Right lobe of liver (tissue), 4 donors: ENCODE data around the gene MYT1.

Source experiments
- POLR2A ChIP-seq: fragments of 450-650 bp; IDR thresholded peaks from one replicate; pipeline ENCODE4 v1.6.1; 2017; ENCODE audit warnings: antibody characterized with exemption, mild to moderate bottlenecking
- TF ChIP-seq, protein P1 (sequence below), 4 donors: fragments of 200-600 bp in 3 of 4; fragments of 450-650 bp in 1 of 4; IDR thresholded peaks; one replicate each; pipeline versions ENCODE4 v1.5.1 to v1.8.0; 2016 to 2022; ENCODE audit warnings: antibody characterized with exemption in 4 of 4, mild to moderate bottlenecking in 2 of 4
- donor health status: DM: no; HTN: no; CAD: no.
- donor health status: DM: no; HTN: no; CAD: no.
- donor health status: DM: no; HTN: yes; CAD: no.

DNA sequence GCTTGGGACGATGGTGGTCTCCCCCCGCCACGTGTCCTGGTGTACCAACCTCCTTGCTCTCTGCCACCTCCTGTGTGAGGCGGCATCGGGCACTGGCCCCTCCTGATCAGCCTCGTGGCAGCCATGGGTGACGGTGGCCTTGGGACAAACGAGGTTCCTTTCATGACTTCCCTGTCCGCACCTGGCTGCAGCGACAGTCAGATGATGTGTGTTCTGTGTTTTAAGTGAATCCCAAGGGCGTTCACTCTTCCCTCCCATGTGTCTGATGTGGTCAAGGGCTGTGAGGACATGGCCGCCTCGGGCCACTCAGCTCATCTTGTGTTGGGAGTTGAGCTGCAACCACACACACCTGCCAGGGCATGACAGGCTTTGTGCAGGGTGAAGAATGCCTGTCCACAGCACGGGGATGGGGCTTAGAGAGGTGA is 60.9 kb downstream of the MYT1 start:
- TF ChIP-seq, protein P1, sequence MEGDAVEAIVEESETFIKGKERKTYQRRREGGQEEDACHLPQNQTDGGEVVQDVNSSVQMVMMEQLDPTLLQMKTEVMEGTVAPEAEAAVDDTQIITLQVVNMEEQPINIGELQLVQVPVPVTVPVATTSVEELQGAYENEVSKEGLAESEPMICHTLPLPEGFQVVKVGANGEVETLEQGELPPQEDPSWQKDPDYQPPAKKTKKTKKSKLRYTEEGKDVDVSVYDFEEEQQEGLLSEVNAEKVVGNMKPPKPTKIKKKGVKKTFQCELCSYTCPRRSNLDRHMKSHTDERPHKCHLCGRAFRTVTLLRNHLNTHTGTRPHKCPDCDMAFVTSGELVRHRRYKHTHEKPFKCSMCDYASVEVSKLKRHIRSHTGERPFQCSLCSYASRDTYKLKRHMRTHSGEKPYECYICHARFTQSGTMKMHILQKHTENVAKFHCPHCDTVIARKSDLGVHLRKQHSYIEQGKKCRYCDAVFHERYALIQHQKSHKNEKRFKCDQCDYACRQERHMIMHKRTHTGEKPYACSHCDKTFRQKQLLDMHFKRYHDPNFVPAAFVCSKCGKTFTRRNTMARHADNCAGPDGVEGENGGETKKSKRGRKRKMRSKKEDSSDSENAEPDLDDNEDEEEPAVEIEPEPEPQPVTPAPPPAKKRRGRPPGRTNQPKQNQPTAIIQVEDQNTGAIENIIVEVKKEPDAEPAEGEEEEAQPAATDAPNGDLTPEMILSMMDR (IDR thresholded peaks at IDR 0.05): no peak
- TF ChIP-seq POLR2A: no peak
